HT-29 (cell line): Measurements from ENCODE around the gene PARS2. TPM values are rescaled to one million over a fixed set of nuclear protein-coding genes. Genes with fewer than 3 reads are reported as not detected.
"Not testable (repeated sequence)": the region's sequence is repeated elsewhere in the genome, so short reads cannot be mapped to it uniquely, and the experiment has no call there.

Experiments
- DNase-seq: peaks from one replicate; pipeline ENCODE4 v3.0.0-alpha.2; 2015; ENCODE audit warnings: low spot score
- total RNA-seq: library from RNA; depleted of rRNA; stranded (reverse); fragments of >200 nt; shearing (Covaris generic); gene quantifications from 2 replicates; pipeline ENCODE4 v1.2.3, GENCODE V29; 2014

Gene PARS2
- total RNA-seq, 1 experiment from 2014 or later: 6.4 TPM

- DNase-seq: peak; percentile 16
These were observed 35.9 kb upstream of the PARS2 start for GRCh38 chr1:54800041-54800898.

DNA sequence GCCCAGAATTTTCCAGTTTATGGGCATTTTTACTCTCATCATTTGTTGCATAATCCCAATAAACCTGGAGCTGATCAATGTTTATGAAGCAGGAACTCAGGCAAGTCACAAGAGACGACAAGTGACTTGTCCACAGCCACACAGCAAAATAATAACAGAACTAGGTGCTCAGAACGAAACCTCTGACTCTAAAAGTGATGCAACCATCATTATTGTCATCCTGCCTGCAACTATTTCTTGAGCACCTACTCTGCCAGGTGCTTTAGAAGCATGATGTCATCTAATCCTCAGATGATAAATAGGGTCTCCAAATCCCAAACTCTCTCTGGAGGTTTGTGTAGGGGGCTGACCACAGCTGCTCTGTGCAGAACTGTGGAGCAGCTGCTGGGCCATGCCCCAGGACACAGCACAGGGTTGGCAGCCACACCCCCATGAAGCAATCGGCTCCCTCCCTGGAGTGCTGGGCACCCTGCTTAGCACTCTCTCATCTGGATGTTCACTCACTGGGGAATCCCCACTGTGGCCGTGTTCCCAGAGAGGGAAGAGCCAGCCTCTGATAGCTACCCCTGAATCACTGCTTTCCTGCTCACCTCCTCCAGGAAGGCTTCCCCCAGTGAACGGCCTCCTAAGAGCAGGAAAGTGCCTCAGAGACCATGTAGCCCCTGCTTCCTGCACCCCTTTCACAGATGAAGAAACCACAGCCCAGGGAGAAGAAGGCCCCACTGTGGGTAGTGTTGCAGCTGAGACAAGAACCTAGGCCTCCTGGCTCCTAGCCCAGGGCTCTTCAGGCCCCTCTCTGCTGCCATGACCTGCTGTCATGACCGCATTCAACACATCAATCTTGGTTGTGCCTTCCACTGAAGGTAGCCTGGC is 34.7 kb upstream of the PARS2 start:
- no peak for DNase-seq

DNA sequence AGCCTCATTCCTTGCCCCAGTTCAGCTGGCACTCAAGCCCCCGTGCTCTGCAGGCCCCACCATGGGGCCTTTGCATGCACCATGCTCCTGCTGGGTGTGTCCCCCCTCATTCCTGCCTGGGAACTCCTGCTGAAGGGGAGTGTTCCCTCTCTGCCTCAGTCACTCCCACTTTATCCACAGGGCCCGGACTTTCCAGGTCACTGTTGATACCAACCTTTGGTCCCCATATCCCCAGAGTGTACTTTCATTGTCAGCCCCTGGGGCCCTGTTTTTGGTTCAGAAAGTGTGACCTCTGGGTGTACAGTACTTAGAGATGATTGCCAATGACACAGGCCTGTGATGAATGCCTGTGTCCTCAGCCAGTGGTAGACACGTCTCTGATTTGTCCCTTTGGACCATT is 33.9 kb upstream of the PARS2 start:
- DNase-seq: no peak

- no peak for DNase-seq
These were observed 32.6 kb upstream of the PARS2 start for GRCh38 chr1:54796902-54797301.

DNA sequence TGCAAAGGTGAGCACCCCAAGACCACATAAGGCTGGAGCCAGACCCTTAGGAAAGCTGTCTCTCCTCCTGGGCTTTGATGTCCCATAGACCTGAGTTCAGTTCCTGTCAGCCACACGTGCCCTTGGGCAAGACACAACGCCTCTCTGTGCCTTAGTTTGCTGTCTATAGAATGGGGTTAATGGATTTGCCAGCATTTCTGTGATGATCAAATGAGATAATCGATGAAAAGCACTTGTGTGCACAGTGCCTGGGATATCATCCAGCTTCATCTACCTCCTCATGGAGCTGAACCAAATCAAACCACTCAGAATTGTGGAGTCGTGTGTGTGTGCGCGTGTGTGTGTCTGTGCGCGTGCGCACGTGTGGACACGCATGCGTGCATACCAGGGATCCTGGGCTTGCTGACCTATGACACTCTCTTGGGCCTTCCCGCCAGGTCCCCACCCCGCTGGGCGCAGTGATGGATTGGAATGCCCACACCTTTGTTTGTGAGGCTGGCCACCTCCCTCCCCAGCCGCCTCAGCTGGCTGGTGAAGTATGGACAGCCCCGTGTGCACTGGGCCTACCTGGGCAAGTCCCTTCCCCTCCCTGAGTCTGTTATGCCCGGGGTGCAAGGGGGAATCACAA is 31.6 kb upstream of the PARS2 start:
- DNase-seq: peak; percentile 83

DNA sequence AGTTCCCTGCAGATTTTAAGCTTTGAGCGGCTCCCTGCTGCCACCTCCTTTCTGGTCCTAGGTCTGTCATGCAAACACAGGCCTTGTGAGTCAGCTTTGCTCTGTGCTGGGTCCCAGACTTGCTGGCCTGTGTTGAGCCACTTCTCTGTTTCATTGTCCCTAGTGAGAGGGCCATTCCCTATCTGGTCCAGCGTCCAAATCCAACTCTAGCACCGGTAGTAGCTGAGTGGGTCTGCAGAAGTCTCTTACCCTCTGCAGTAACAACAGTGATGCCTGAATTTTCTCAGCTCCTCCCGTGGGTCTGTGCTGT is 31.0 kb upstream of the PARS2 start:
- no peak for DNase-seq

DNA sequence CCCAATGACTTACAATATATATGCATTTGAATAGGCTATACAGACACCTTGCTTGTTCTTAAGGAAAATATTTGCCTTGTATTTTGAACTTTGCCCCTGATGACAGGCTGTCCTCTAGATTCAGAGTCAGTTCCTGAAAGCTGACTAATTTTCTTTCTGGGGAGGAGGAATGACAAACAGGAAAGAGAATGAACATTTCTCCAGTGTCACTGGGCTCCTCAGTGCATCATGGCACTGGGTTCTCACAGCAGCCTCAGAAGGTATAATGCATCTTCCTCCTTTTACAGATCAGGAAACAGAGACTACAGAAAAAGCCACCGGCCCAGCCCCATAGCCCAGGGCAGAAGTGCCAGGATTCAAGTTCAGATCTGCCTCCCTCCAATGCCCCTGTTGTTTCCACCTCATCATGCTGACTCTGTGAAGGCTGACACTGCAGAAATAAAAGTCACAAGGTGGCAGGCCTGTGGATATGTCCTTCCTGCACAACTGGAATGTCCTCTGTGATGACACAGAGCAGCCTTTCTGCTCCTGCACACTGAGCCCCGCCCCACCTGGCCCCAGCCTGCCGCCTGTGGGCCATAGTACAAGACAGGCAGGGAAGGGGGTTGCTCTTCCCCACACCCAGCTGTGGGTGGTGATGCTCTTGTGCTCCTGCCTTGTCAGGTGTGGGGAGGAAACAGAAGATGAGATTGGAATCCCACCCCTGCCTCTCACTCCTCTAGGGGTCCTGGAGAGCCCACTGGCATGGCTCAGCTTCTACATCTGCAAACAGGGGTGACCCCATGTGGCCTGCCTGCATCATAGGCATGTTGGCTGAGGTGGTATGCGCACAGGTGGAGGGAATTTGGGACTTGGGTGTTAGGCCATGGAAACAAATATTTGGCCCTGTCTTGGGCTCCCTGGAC is 30.4 kb upstream of the PARS2 start:
- peak; percentile 77 for DNase-seq

- no peak for DNase-seq
These were observed 28.5 kb upstream of the PARS2 start for GRCh38 chr1:54792686-54793282.

DNA sequence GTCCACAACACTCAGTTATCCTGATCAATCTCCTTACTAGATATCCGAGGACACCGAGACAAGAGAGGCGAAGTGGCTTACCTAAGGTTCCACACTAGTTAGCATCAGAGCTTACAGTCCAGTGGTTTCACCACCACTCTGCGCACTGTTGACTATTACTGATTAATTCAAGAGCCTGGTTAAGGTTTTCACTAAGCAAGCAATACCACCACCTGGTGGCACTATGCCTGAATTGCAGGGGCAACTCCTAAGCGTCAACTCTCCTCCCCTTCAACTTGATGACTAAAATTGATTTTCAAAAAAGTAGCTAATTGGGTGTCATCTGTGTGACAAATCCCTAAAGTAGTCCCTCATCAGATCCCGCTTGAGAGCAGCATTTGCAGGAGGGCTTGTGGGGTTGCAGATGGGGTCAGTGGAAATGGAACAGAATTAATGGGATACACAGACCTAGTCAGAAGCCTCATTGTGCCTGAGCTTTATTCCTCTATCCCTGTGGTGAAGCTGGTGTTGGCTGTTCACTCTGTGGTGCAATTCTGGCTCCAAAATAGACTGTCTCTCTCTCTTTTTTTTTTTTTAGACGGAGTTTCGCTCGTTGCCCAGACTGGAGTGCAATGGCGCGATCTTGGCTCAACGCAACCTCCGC is 27.7 kb upstream of the PARS2 start:
- DNase-seq: peak; percentile 80

DNA sequence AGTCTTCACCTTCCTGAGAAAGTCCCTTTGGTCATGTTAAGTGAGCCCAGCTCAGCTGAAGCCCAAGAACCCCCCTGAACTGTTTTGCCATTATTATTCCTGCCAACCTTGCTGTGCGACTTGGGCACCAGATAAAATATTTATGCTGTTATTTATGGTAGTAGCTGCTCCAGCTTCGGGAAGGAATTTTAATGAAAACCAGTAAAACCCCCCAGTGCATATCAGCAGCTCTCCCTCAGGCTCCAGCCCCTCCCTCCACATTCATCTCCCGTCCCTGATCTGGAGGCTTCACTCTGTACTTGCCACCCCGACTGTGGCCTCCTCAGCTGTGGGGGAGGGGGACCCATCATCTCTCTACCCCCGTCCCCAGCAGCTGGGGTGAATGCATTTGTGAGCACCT is 24.1 kb upstream of the PARS2 start:
- DNase-seq: no peak

DNA sequence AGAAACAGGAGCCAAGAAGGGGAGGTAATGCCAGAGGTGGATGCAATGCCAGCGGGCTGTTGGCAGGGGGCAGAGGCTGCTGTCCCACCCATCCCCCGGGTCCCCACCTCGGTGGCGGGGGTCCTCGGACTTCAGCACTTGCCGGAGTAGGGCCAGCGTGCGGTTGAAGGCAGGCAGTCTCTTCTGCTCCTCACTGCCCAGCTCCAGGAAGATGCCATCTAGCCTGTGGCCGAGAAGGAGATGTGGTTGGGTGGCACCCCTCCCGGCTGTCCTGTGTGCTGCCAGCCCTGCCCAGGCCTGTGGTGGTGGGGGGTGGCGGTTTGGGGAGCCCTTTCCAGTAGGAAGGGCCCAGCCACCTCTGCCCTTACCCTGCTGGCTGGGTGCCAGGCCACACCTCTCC is 23.3 kb upstream of the PARS2 start:
- no peak for DNase-seq

GRCh38 chr1:54786778-54787177 is 22.5 kb upstream of the PARS2 start:
- DNase-seq: no peak

DNA sequence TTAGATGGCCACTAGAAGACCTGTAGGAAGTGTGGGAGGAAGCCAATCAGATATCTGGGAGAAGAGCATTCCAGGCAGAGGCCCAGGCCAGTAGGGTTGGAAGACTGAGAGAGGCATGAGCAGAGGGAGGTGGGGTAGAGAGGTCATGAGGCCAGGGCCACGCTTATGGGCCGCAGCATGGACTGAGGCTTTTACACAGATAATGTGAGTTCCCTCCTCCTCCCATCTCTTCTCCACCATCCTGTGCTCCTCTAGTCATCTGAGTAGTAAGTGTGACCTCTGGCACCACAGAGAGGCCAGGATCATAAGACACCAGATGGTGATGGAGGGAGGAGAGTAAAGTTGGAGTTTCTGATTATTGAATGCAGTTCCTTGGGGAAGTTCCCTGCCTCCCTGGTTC is 19.7 kb upstream of the PARS2 start:
- DNase-seq: no peak

DNA sequence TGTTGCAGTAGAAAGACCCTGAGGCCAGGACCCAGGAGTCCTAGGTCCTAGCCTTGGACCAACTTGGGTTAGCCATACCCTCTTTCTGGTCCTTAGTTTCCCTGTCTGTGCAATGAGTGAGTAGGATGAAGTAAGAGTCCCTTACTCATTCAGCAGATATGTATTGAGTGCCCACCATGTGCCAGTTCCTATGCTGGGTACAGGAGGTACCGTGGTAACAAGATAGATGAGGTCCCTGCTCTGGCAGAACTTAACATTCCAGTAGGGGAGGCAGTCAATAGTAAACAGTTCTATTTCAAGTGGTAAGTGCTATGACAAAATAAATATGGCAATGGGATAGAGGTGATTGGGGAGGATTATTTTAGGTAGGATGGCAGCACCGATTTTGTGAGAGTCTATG is 18.3 kb upstream of the PARS2 start:
- no peak for DNase-seq

DNA sequence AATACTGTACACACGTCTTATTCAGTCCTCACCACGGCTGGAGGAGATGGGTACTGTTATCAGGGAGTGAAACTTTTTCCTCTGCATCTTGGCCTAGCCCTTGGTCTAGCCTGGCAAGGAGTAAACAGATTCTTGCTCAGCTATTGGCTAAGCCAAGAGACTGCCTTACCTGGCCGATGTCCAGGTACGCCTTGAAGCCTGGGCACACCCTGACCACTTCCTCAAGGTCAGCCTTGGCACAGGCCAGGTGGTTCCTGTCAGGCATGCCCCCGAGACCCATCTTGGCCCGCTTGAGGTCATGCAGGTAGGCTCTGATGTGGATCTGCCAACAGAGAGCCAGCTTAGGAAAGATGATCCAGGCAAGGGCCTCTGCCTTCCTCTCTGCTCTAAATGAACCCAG is 17.8 kb upstream of the PARS2 start:
- DNase-seq: no peak

DNA sequence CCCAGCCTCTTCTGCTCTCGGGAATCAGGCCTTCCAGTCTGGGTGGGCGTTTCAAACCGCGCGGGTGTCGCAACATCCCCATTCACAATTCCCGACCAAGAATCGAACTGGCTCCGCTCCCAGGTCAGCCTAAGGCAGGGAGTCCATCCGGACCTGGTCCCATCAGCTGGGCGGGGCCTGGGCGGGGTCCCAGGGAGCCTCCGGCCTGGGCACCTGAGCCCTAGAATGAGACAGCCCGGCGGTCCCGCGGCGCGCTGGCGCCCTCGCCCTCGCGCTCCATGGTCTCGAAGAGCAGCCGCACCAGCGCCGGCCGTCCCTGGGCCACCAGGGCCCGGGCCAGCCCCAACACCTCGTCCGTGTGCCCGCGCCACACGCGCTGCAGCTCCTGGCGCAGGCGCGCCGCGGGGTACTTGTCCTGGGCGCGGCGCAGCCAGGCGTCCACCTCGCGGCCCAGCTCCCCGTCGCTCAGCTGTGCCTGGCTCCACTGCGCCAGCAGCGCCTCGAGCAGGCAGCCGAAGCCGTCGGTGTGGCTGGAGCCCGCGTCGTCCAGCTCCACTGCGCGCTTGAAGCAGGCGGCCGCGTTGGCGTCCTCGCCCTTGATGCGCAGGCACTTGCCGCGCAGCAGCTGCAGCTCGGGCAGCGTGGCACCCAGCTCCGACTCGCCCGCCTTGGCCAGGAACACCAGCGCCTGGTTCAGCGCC is 16.9 kb upstream of the PARS2 start:
- DNase-seq: no peak

- no peak for DNase-seq
These were observed 13.1 kb upstream of the PARS2 start for GRCh38 chr1:54777431-54777830.

GRCh38 chr1:54777011-54777410 is 12.7 kb upstream of the PARS2 start:
- DNase-seq: no peak

- not testable (repeated sequence) for DNase-seq
These were observed 11.8 kb upstream of the PARS2 start for GRCh38 chr1:54775828-54776721.
